HG02870 (cell line): ENCODE data around the gene RWDD1.

Experiments
- ATAC-seq: cut with Tn5 transposase; IDR thresholded peaks from one replicate; pipeline ENCODE4 v1.9.1; 2021; ENCODE audit warnings: mild to moderate bottlenecking, moderate library complexity; ENCODE audit not compliant: unreplicated experiment

Gene RWDD1, protein sequence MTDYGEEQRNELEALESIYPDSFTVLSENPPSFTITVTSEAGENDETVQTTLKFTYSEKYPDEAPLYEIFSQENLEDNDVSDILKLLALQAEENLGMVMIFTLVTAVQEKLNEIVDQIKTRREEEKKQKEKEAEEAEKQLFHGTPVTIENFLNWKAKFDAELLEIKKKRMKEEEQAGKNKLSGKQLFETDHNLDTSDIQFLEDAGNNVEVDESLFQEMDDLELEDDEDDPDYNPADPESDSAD

GRCh38 chr6:116570856-116571682 lies at the start of gene RWDD1:
Gene RWDD1 (plus strand): TSS chr6:116571504. CDS start chr6:116571583, 79 bp downstream.
- ATAC-seq: peak; percentile 92

GRCh38 chr6:116522896-116523295 lies 48.4 kb upstream of the RWDD1 start:
- ATAC-seq: no peak

GRCh38 chr6:116524236-116524635 lies 47.1 kb upstream of the RWDD1 start:
- ATAC-seq: no peak

DNA sequence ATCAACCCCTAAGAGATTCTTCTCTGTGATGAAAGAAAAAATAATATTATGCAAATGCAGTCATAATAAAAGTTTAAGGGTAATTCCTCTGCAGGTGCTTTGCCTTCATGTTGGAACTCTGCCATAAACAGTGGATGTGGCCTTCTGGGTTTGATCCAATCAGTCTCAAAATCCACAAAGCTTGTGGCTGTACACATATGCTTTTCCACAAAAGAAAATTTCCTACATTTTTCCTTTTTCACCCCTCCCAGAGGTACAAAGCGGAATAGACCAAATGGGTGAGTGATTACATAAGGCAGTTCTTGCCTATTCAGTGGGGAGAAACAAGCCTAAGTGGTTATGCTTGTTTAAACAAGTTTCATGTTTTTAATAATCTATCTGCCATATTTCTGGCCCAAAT lies 43.2 kb upstream of the RWDD1 start:
- no peak for ATAC-seq

DNA sequence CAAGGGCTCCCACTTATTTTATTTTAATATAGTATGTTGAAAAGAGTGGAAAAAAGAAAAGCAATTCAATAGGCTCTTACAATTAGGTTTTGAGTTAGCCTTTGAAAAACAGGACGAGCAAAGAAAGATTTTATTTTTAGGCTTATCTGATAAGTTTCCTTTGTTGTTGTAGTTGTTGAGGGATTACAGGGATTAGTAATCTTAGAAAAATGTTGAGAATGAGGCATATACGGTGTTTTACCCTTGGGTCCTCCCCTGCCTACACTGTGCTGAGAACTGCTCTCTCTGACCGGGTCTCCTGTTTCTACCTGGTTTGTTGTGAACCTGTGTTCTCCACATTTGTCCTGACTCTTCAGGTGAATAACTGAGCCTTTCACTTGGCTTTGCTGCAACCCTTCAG lies 42.5 kb upstream of the RWDD1 start:
- ATAC-seq: no peak

DNA sequence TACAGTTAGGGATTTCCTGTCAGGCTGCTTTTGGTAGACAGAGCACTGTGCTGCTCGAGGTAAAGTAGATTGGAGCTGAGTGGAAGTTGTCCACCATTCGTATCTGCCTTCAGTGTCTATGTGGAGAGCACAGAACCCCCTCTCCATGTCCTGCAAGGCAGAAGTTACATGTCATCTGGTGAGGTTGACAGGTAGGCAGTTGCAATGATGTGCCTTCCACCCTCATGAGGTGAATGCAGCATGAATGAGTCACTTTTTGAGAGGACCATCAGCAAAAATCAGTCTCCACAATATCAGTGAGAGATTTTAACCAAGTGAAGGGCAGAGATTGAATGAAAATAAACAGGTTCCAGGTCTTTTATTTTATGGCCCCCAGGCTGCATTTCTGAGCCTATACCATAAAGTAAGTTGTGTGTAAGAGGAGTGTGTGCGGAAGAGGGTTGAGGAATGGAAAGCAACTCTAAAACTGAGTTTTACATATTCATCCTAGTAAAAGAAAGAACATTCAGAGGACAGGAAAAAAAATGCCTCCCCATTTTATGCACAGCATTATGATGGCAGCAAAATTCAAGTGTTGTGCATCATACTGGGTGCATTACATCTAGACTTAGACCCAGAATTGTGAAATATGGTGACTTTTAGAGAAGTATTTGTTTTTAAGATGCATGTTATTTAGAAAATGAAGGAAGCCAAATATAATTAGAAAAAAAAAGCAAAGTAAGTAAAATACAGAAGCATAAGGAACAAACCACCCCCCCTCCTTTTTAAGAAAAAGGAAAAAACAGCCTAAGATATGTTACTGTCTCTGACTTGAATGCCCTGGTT lies 41.6 kb upstream of the RWDD1 start:
- ATAC-seq: no peak

- no peak for ATAC-seq
Measured at GRCh38 chr6:116530436-116530835, 40.9 kb upstream of the RWDD1 start.

DNA sequence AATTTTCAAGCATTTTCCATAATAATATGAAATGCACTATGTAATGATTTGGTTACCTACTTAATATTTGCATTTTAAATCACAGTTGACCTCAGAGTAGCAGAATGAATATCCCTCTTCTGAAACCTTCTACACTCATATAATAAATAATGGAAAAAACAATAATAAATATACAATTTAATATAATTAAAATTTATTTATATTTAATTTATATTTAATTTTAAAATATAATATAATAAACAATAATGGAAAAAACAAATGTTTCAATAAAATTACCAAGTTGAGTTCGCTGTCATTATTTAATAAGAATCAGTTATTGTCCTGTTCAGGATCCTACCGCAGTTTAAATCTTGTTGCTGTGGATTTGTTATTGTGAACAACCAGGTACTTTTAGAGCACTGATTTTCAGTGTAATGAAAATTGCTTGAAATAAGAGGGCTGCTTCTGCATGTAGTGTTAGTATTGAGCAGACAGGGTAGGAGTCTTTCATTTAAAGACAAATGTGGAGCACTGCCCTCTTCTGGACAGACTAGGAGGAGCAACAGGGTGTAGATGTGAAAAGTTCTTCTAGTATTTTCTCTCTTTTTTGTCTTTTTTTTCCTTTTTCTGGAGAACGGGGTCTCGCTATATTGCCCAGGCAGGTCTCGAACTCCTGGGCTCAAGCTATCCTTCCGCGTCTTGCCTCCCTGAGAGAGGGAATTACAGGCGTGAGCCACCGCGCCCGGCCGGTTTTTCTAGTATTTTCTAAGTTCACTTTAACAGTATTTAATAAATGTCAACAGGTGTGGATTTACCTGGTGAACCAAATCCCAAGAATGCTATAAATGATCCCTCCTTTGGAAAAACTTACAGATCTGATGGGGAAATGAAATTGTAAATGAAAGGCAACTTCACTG lies 39.4 kb upstream of the RWDD1 start:
- peak; percentile 54 for ATAC-seq

GRCh38 chr6:116533233-116533957 lies 37.9 kb upstream of the RWDD1 start:
- ATAC-seq: no peak

DNA sequence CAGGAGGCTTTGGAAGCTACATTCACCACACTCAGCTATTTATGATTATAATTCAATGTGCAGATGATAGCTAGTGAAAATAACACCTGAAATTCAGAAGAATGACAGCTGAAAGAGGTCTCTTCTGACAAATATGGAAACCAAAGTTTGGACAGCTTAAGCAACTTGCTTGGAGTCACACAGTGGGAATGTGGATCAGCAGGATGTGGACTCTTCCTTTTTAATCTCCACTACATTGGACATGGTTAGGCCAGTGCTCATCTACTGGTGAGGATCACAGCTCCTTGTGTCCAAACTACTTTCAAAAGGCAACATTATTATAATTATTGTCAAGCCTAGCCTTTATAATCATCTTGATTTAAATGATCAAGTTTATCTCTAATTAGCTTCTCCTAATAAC lies 36.2 kb upstream of the RWDD1 start:
- ATAC-seq: no peak

DNA sequence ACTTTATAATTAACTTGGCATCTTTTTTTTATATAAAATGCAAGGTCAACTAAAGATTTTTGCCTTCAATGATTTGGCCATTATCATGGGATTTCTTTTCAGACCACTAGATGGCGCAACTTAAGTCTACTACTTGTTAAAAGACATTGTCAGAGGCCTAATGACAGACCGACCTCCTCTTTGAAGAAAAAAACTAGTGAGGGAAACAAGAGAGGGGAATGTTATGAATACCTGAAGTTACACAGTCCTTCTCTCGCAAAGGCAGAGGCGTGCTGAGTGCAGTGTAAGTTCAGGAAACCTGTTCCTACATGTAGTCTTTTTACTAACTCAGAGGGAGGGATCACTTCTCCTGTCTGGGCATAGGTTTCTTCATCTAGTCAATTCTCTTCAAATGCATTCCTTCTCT lies 35.1 kb upstream of the RWDD1 start:
- peak; percentile 42 for ATAC-seq

DNA sequence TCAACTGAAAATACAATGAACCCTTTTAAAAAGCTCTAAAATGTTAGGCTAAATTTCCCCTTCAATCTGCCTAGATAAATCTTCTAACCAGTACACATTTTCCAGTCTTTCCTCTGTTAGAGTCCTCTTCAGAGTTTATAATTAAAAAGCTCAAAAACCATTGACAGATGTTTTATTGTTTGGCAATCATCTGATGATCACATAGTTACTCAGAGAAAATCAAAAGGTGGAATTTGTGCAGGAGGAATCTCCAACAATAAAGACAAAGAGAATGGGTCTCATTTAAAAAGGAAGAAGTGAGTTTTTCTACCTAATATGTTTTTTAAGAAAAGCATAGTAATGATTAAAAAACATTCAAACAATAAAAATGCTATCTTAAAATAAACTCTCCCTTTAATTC lies 28.9 kb upstream of the RWDD1 start:
- ATAC-seq: no peak

DNA sequence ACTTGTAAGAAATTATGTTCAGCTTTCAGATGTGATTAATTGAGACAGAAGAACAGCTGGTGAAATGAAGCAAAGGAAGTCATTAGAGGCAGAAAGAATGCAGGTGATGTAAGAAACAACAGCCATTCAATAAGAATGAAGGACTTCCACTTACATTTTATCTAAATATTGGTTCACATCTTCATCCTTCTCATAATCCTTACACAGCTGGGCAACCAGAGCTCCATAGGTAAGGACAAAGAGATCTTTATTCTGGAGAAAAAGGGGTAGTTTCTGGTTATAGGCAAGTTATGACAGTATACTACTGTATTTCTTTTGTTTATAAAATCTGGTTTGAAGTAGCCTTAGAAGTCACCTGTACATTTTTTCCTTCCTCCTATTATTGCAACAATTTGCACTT lies 28.2 kb upstream of the RWDD1 start:
- ATAC-seq: no peak

DNA sequence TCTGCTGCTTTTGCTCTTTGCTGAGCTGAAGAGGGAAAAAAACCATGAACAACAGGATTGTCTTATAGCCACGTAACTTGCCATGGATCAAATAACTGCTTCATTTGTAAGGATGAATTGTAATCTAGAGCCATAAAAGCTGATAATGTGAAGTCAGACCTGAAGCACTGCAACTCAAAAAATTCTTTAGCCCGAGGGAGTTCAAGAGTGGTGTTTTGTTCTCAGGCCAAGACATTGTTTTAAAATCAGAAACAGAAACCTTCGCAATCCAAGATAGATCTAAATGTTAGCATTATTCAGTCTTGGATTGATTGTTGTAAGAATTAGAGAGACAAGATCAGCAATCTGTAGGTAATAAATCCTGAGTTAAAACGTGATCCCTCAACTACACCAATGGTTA lies 25.7 kb upstream of the RWDD1 start, which contains the start of gene TRAPPC3L:
TRAPPC3L (minus strand) TSS at position 34 of the 400 bp plus-strand sequence. CDS start 170 bp downstream, outside the sequence.
- ATAC-seq: no peak

GRCh38 chr6:116547358-116547757 lies 23.9 kb upstream of the RWDD1 start:
- no peak for ATAC-seq

DNA sequence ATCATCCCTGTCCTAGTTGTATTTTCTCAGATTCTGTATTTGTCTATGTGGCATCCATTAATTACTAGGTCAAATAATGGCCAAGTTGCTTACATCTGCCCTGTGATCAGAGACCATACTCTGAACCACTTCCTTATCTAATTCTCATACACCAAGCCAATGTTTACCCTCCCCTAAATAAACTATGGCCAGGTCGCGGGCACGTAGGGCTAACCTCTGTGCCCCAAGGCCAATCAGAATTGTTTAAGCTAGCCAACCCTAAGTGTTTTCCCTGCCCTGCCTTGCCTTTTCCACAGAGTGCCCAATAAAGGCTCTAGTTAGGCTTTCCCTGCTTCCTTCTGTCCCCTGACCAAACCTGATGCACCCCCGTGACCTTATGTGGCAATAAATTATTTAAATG lies 20.5 kb upstream of the RWDD1 start:
- no peak for ATAC-seq

GRCh38 chr6:116553451-116553850 lies 17.9 kb upstream of the RWDD1 start, which contains the start of gene CALHM4:
Gene CALHM4 (plus strand): TSS chr6:116553751. CDS start chr6:116553794, 43 bp downstream.
- ATAC-seq: no peak

DNA sequence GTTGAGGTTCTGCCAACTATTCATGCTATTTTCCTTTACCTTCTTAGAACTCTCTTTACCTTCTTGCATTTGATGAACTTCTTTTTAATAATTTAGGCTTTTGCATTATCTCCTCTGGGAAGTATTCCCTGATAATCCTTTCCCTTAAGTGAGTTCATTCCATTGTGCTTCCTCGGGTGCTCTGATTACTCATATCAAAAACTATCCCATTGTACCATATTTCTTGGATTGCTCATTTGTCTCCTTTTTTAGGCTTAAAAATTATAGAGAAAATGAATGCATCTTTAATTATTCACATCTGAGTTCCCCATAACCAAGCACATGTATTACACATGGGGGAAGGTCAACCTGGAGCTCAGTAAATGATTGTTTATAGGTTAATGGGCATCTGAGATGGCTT lies 15.2 kb upstream of the RWDD1 start:
- ATAC-seq: no peak

DNA sequence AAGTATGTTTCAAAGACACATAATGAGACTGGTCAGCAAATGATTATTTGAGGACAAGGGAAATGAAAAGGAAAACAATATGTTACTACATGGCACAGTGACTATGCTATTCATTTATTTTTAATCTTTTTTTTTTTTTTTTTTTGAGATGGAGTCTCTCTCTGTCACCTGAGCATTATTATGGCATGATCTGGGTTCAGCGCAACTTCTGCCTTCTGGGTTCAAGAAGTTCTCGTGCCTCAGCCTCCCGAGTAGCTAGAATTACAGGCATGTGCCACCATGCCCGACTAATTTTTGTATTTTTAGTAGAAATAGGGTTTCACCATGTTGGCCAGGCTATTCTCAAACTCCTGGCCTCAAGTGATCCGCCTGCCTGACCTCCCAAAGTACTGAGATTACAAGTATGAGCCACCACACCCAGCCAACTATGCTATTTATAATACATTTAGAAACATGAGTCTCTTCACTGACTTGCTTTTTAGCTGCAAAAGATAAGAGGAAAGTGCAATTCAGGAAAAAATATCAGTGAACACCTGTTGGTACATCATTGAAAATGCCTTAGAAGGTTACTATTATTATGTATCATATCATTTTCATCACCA lies 14.4 kb upstream of the RWDD1 start:
- no peak for ATAC-seq
